Measurements from ENCODE around the gene ING3. TPM values are rescaled to one million over a fixed set of nuclear protein-coding genes. Genes with fewer than 3 reads are reported as not detected.

The ING3 gene
- total and polyA plus RNA-seq, 9 of the 15 experiments (the other 6 are each of a cell fraction or from before 2014, with no cell fraction given) = 22.8 to 233 (median 50.4) TPM

DNA sequence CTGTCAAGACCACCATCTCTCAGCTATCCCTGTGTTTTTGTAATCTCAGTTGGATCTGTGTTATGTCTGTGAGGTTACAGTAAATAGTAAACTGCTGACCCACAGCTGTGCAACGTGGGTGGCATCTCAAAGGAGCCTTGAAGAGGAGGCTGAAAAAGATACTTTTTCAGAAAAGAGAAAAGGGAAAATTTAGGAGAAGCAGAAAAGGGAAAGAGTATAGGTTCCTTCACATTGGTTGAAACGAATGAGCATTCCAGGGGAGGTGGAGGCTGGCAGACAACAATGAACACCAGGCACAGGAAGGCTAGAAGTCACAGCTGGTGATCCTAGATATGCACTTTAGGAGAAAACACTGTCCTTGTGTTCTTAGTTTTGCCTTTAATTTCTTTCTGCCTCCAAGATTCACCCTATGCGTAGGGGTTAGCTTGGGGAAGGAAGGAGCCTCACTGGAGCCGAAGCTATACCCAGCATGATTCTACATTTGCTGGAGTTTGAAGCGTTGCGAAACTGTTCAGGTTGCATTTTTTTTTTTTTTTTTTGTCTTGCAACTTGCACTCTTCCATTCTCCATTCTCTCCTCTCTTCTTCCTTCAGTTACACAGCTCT lies 56.2 kb downstream of the ING3 start (continued):
- TF ChIP-seq BMI1 (IDR thresholded peaks at IDR 0.05; ENCODE audit: low read length) (no peak), GTF3C2 (IDR thresholded peaks at IDR 0.05; ENCODE audit: borderline replicate concordance, extremely low read depth, insufficient read length) (no peak), EZH2 (IDR thresholded peaks at IDR 0.05; ENCODE audit: borderline replicate concordance, low read depth, low read length) (no peak), CHCHD3 (CRISPR knock-in tag; IDR thresholded peaks at IDR 0.05) (no peak), RBBP5 (IDR thresholded peaks at IDR 0.05; ENCODE audit: borderline replicate concordance, insufficient read depth, low read length, poor library complexity, severe bottlenecking) (peak; percentile 69), ZBTB7A (IDR thresholded peaks at IDR 0.05; ENCODE audit: borderline replicate concordance, control insufficient read depth, low read depth, low read length) (no peak), NFIC (IDR thresholded peaks at IDR 0.05) (peak; percentile 34; the same call in 1 of the 2 replicates), TAF15 (IDR thresholded peaks at IDR 0.05; ENCODE audit: low read depth, low read length) (no peak), STAT5A (IDR thresholded peaks at IDR 0.05; ENCODE audit: borderline replicate concordance, low read length) (0 out of 2 replicates have a peak, but pooled peaks have one; percentile 30), ZNF253 (CRISPR knock-in tag; conservative IDR thresholded peaks at IDR 0.05) (no peak), PHF8 (IDR thresholded peaks at IDR 0.05; ENCODE audit: borderline replicate concordance, low read length) (no peak), CEBPZ (IDR thresholded peaks at IDR 0.05; ENCODE audit: borderline replicate concordance, low read depth, low read length) (no peak), POU5F1 (IDR thresholded peaks at IDR 0.05; ENCODE audit: borderline replicate concordance, low read depth, low read length, partially characterized antibody) (no peak), EP300 (IDR thresholded peaks at IDR 0.05; ENCODE audit: low read length) (peak; percentile 60), ZNF449 (CRISPR knock-in tag; IDR thresholded peaks at IDR 0.05) (no peak), CBFB (CRISPR knock-in tag; IDR thresholded peaks at IDR 0.05) (no peak), BRD4 (IDR thresholded peaks at IDR 0.05) (peak; percentile 76; the same call in 1 of the 2 replicates)
- TF ChIP-seq, protein P1, sequence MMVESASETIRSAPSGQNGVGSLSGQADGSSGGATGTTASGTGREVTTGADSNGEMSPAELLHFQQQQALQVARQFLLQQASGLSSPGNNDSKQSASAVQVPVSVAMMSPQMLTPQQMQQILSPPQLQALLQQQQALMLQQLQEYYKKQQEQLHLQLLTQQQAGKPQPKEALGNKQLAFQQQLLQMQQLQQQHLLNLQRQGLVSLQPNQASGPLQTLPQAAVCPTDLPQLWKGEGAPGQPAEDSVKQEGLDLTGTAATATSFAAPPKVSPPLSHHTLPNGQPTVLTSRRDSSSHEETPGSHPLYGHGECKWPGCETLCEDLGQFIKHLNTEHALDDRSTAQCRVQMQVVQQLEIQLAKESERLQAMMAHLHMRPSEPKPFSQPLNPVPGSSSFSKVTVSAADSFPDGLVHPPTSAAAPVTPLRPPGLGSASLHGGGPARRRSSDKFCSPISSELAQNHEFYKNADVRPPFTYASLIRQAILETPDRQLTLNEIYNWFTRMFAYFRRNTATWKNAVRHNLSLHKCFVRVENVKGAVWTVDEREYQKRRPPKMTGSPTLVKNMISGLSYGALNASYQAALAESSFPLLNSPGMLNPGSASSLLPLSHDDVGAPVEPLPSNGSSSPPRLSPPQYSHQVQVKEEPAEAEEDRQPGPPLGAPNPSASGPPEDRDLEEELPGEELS (CRISPR knock-in tag; IDR thresholded peaks at IDR 0.05; ENCODE audit: borderline replicate concordance) = no peak
